GM23248 (cell line): ENCODE results near the gene CBLN2.

Experiments used
- EZH2 ChIP-seq: fragments of 200-600 bp; sonication (generic); IDR thresholded peaks from 2 replicates; pipeline ENCODE4 v1.6.1; 2018; ENCODE audit warnings: antibody characterized with exemption, mild to moderate bottlenecking; ENCODE audit not compliant: insufficient read depth, poor library complexity, severe bottlenecking
- EZH2phosphoT487 ChIP-seq: fragments of 200-600 bp; sonication (generic); IDR thresholded peaks from 2 replicates; pipeline ENCODE4 v1.6.1; 2018; ENCODE audit warnings: antibody characterized with exemption, moderate library complexity, mild to moderate bottlenecking, low read depth; ENCODE audit not compliant: insufficient read depth

- TF ChIP-seq EZH2phosphoT487: no peak
- TF ChIP-seq EZH2: no peak
Observed at GRCh38 chr18:72588360-72588759, 44.2 kb upstream of the CBLN2 start.
